B cell (primary cell): ENCODE measurements around the gene UTP11. TPM values are rescaled to one million over a fixed set of nuclear protein-coding genes. Genes with fewer than 3 reads are reported as not detected.
A peak's percentile ranks its signal among the peaks of the same experiment; 100 is the strongest.
"Not testable (repeated sequence)": the region's sequence is repeated elsewhere in the genome, so short reads cannot be mapped to it uniquely, and the experiment has no call there.

Source experiments
- ATAC-seq: fragments of 200-7000 bp; cut with Tn5 transposase; one replicate; pipeline ENCODE4 v1.10.0; 2021; ENCODE audit warnings: low read depth, mild to moderate bottlenecking, moderate number of reproducible peaks, moderate library complexity
- CTCF ChIA-PET: fragments of 350-600 bp; sonication (Branson Sonifier 250); formaldehyde crosslinking; loops from one replicate; lab custom pipeline; 2021; ENCODE audit warnings: antibody characterized with exemption, inconsistent platforms; lab: Charles Lee
- POLR2A ChIA-PET: fragments of 350-600 bp; sonication (Branson Sonifier 250); formaldehyde crosslinking; loops from one replicate; lab custom pipeline; 2021; ENCODE audit warnings: antibody characterized with exemption; lab: Charles Lee
- DNase-seq: peaks from one replicate; pipeline ENCODE4 v3.0.0; 2013
- H2AFZ ChIP-seq: 2 replicates; pipeline ENCODE4 v1.6.1; 2012; ENCODE audit warnings: mild to moderate bottlenecking, low read depth, low read length; ENCODE audit not compliant: insufficient read depth, poor library complexity, severe bottlenecking
- H3K27ac ChIP-seq, 2 donors: 1 replicate in 1 of 2; 2 replicates in 1 of 2; pipeline ENCODE4 v1.5.1; 2012 to 2013; ENCODE audit warnings: low read length in 2 of 2, mild to moderate bottlenecking in 2 of 2, moderate library complexity in 1 of 2
- H3K27me3 ChIP-seq, 4 experiments: fragments of 200-600 bp in 1 of 4; sonication (generic) in 1 of 4; replicated peaks in 1 of 4; 1 replicate in 2 of 4; 2 replicates in 2 of 4; pipeline versions ENCODE4 v1.6.1 to v1.7.0; 2013 to 2016; ENCODE audit warnings: low read length in 3 of 4, mild to moderate bottlenecking in 2 of 4, mixed read lengths in 1 of 4, moderate library complexity in 1 of 4; ENCODE audit not compliant: insufficient read depth in 4 of 4, control insufficient read depth in 3 of 4; ENCODE audit errors: control extremely low read depth in 1 of 4
- H3K36me3 ChIP-seq, 2 experiments: replicated peaks in 1 of 2; 1 replicate in 1 of 2; 2 replicates in 1 of 2; pipeline versions ENCODE4 v1.6.1 to v1.7.1; 2013; ENCODE audit warnings: low read length in 1 of 2; ENCODE audit not compliant: insufficient read depth in 2 of 2, control insufficient read depth in 1 of 2; ENCODE audit errors: control extremely low read depth in 1 of 2, extremely low read depth in 1 of 2
- H3K4me1 ChIP-seq, 2 donors: fragments of 200-600 bp in 1 of 2; sonication (generic) in 1 of 2; 1 replicate in 1 of 2; 2 replicates in 1 of 2; pipeline versions ENCODE4 v1.5.1 to v1.6.1; 2013 to 2017; ENCODE audit warnings: low read length in 2 of 2; ENCODE audit not compliant: control insufficient read depth in 2 of 2, insufficient read depth in 2 of 2
- H3K4me2 ChIP-seq: replicated peaks from 2 replicates; pipeline ENCODE3; 2012; ENCODE audit warnings: mild to moderate bottlenecking, low read depth, low read length; ENCODE audit not compliant: poor library complexity, severe bottlenecking
- H3K4me3 ChIP-seq, 5 experiments: fragments of 200-600 bp in 1 of 5; sonication (generic) in 1 of 5; 1 replicate in 3 of 5; 2 replicates in 2 of 5; pipeline versions ENCODE4 v1.5.1 to v1.7.0; 2011 to 2016; ENCODE audit warnings: low read length in 4 of 5, mild to moderate bottlenecking in 4 of 5, low read depth in 2 of 5, control low read depth in 1 of 5, moderate library complexity in 1 of 5; ENCODE audit not compliant: insufficient read depth in 1 of 5; ENCODE audit errors: control extremely low read depth in 1 of 5, extremely low read depth in 1 of 5
- H3K79me2 ChIP-seq: fragments of 200-600 bp; sonication (generic); one replicate; pipeline ENCODE4 v1.6.0; 2016; ENCODE audit warnings: low read length; ENCODE audit not compliant: control insufficient read depth, insufficient read depth
- H3K9ac ChIP-seq: fragments of 200-600 bp; sonication (generic); 2 replicates; pipeline ENCODE4 v1.6.1; 2017; ENCODE audit warnings: mild to moderate bottlenecking, low read length, moderate library complexity
- H3K9me3 ChIP-seq, 3 donors: one replicate each; pipeline versions ENCODE4 v1.6.1 to v1.7.1; 2013; ENCODE audit warnings: low read length in 2 of 3; ENCODE audit not compliant: control insufficient read depth in 2 of 3, insufficient read depth in 1 of 3; ENCODE audit errors: control extremely low read depth in 1 of 3
- H4K20me1 ChIP-seq: 2 replicates; pipeline ENCODE4 v1.6.0; 2012; ENCODE audit warnings: mild to moderate bottlenecking, low read length; ENCODE audit not compliant: insufficient read depth, control insufficient read depth, poor library complexity, severe bottlenecking
- H3K27ac Mint-ChIP-seq: one replicate; pipeline ENCODE4 v1.8.0; 2021; ENCODE audit warnings: mixed read lengths
- H3K27me3 Mint-ChIP-seq: one replicate; pipeline ENCODE4 v1.8.0; 2021; ENCODE audit warnings: mixed read lengths
- H3K4me1 Mint-ChIP-seq: one replicate; pipeline ENCODE4 v1.8.0; 2021; ENCODE audit warnings: mixed read lengths
- H3K4me3 Mint-ChIP-seq: one replicate; pipeline ENCODE4 v1.8.0; 2021; ENCODE audit warnings: mixed read lengths
- H3K9me3 Mint-ChIP-seq: one replicate; pipeline ENCODE4 v1.8.0; 2022; ENCODE audit warnings: mixed read lengths; ENCODE audit not compliant: insufficient read depth
- EZH2 ChIP-seq: IDR thresholded peaks from 2 replicates; pipeline ENCODE4 v1.6.1; 2012; ENCODE audit warnings: borderline replicate concordance, low read depth, mild to moderate bottlenecking, moderate library complexity, low read length; ENCODE audit not compliant: insufficient read depth, poor library complexity, severe bottlenecking
- WGBS: methylation state at CpG from one replicate; pipeline ENCODE4 v1.1.5; 2013; ENCODE audit warnings: missing lambda C conversion rate; ENCODE audit not compliant: insufficient coverage; 5-methylcytosine and 5-hydroxymethylcytosine counted together
- intact Hi-C: fragments of 100-400 bp; cut with micrococcal nuclease; formaldehyde crosslinking; loops from one replicate; pipeline ENCODE4 v1.10.0; 2022
- polyA plus RNA-seq: library from polyadenylated mRNA; depleted of rRNA; stranded (reverse); fragments of >200 nt; gene quantifications from 2 replicates; pipeline ENCODE4 v1.2.3, GENCODE V29; 2012
- total RNA-seq, 2 donors: library from RNA; stranded (reverse); fragments of 120-200 nt in 1 of 2; gene quantifications; 1 replicate in 1 of 2; 2 replicates in 1 of 2; pipeline versions ENCODE4 v1.2.3 to v1.2.4, GENCODE V29; 2013 to 2022
- TF ChIP-seq, protein P1 (sequence below): fragments of 200-600 bp; IDR thresholded peaks from one replicate; pipeline ENCODE4 v1.8.0; 2022; ENCODE audit warnings: antibody characterized with exemption, mild to moderate bottlenecking

UTP11 gene
- total and polyA plus RNA-seq, 2 donors (not counting 1 experiment from before 2014, with no cell fraction given) = 6.0 to 16.8 TPM

DNA sequence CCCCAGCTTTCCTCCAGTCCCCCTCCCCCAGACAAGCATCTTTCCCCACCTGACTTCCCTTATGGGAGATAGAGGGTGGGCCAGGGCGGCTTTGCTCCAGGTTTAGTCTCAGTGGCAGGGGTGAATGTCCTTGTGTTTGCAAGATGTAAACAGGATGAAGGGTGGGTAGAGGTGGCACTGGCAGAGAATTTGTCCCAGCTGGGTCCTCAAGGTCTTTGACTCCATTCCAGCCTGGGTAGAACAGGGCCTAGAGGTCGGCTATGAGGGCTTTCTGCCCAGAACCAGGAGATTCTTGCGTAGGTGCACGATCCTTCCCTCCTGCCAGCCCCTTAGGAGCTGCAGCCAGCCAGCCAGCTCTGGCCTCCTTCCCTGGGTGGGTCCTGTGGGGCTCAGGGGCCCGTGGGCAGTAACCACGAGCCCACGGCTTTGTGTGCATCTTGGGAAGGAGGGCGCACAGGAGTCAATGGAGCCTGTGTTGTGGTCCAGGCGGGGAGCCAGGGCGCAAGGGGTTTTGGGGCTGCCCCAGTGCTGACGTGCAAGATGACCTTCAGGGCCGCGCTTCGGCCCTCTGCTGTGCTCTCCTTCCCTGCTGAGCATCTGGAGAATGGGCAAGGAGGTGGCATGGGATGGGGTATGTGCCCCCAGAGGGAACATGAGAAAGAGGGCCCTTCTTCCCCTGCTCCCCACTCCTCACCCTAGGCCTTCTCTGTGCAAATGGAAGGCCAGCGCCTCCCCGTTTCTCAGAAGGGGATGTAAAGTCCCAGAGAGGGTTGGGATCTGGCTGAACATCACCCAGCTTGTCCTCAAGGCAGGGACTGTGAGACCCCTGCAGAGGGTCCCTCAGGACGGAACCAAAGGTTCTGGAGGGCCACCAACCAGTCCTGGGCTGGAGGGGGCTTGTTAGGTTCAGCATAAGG lies 18.3 kb downstream of the UTP11 start:
- Mint-ChIP-seq H3K4me3 (no peak overlapping the region), H3K27me3 (peaks cover 9% of the 10 kb centered on the region), H3K9me3 (no peaks in the 10 kb centered on the region), H3K27ac (no peak overlapping the region), H3K4me1 (peaks cover 19% of the 10 kb centered on the region)
- H3K27ac ChIP-seq = no peak overlapping the region
- H3K9me3 ChIP-seq = no peaks in the 10 kb centered on the region
- no peaks in the 10 kb centered on the region for H4K20me1 ChIP-seq
- H3K36me3 ChIP-seq = peaks cover 0 to 1% of the 10 kb centered on the region in 2 experiments
- intact Hi-C loops = no loop called here
- H3K9ac ChIP-seq = no peak overlapping the region
- TF ChIP-seq, protein P1, sequence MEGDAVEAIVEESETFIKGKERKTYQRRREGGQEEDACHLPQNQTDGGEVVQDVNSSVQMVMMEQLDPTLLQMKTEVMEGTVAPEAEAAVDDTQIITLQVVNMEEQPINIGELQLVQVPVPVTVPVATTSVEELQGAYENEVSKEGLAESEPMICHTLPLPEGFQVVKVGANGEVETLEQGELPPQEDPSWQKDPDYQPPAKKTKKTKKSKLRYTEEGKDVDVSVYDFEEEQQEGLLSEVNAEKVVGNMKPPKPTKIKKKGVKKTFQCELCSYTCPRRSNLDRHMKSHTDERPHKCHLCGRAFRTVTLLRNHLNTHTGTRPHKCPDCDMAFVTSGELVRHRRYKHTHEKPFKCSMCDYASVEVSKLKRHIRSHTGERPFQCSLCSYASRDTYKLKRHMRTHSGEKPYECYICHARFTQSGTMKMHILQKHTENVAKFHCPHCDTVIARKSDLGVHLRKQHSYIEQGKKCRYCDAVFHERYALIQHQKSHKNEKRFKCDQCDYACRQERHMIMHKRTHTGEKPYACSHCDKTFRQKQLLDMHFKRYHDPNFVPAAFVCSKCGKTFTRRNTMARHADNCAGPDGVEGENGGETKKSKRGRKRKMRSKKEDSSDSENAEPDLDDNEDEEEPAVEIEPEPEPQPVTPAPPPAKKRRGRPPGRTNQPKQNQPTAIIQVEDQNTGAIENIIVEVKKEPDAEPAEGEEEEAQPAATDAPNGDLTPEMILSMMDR = no peak
- no peak for TF ChIP-seq EZH2
- ATAC-seq (no peak), DNase-seq (peak; percentile 6)
- no peaks in the 10 kb centered on the region for H3K79me2 ChIP-seq
- peaks cover 5 to 13% of the 10 kb centered on the region in 2 donors for H3K4me1 ChIP-seq
- H3K27me3 ChIP-seq = no peaks in the 10 kb centered on the region
- no peak overlapping the region for H3K4me2 ChIP-seq
- CTCF ChIA-PET = interaction anchor here (0.8 to 1.4 kb wide), 2 partner anchors 470 to 555 kb away, joined by 3 read pairs; no protein-coding TSS in a partner anchor
- 66% methylated on average over 13 of the region's 17 CpGs for WGBS
- no peak overlapping the region for H3K4me3 ChIP-seq
- H2AFZ ChIP-seq = no peak overlapping the region
- POLR2A ChIA-PET = interaction anchor here (1.0 kb wide), 1 partner anchor 9 kb away, joined by 3 read pairs; no protein-coding TSS in a partner anchor

GRCh38 chr1:38031513-38031866 lies 19.0 kb downstream of the UTP11 start:
- no peak overlapping the region for H3K9ac ChIP-seq
- no peaks in the 10 kb centered on the region for H3K79me2 ChIP-seq
- no peaks in the 10 kb centered on the region for H3K36me3 ChIP-seq
- H3K4me2 ChIP-seq = no peak overlapping the region
- ChIA-PET POLR2A (no interaction called here), CTCF (no interaction called here)
- 86% methylated on average over 1 of the region's 4 CpGs for WGBS
- Mint-ChIP-seq H3K27ac (no peak overlapping the region), H3K4me3 (no peak overlapping the region), H3K27me3 (peaks cover 15% of the 10 kb centered on the region), H3K4me1 (peaks cover 19% of the 10 kb centered on the region), H3K9me3 (no peaks in the 10 kb centered on the region)
- intact Hi-C loops = no loop called here
- no peaks in the 10 kb centered on the region for H4K20me1 ChIP-seq
- H2AFZ ChIP-seq = no peak overlapping the region
- H3K9me3 ChIP-seq = no peaks in the 10 kb centered on the region
- H3K27ac ChIP-seq = no peak overlapping the region
- no peak for TF ChIP-seq EZH2
- TF ChIP-seq, protein P1 = no peak
- H3K4me3 ChIP-seq = no peak overlapping the region
- peaks cover 5 to 13% of the 10 kb centered on the region in 2 donors for H3K4me1 ChIP-seq
- peaks cover 0 to under 1% (median 0%) of the 10 kb centered on the region in 4 experiments for H3K27me3 ChIP-seq
- no peak for ATAC-seq
- no peak for DNase-seq

DNA sequence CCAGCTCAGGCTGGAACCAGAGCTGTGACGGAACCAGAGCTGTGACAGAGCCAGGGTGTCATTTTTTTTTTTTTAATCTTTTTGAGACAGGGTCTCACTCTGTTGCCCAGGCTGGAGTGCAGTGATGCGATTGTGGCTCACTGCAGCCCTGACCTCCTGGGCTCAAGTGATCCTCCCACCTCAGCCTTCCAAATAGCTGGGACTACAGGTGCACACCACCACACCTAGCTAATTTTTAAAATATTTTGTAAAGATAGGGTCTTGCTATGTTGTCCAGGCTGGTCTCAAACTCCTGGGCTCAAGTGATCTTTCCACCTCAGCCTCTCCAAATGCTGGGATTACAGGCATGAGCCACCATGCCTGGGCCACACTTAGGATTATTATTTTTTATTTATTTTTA lies 20.5 kb downstream of the UTP11 start:
- POLR2A ChIA-PET, DNase-seq, H2AFZ ChIP-seq, H3K4me3 ChIP-seq, H3K27me3 ChIP-seq, H3K36me3 ChIP-seq, H3K9me3 ChIP-seq, H3K79me2 ChIP-seq, H3K27ac ChIP-seq, H4K20me1 ChIP-seq, ATAC-seq, H3K27ac Mint-ChIP-seq, H3K9me3 Mint-ChIP-seq, H3K4me3 Mint-ChIP-seq, H3K9ac ChIP-seq, CTCF ChIA-PET, intact Hi-C loops, H3K4me2 ChIP-seq: not testable (repeated sequence)
- H3K27me3 Mint-ChIP-seq = peaks cover 18% of the 10 kb centered on the region
- 100% methylated on average over 1 of the region's 2 CpGs for WGBS
- H3K4me1 Mint-ChIP-seq = peaks cover 13% of the 10 kb centered on the region
- peaks cover 5 to 13% of the 10 kb centered on the region in 2 donors for H3K4me1 ChIP-seq
